GM12878 (cell line): Measurements from ENCODE around the gene BCS1L. TPM values are rescaled to one million over a fixed set of nuclear protein-coding genes. Genes with fewer than 3 reads are reported as not detected.

Experiments used
- ATAC-seq: fragments of 200-7000 bp; cut with Tn5 transposase; 3 replicates; pipeline ENCODE4 v1.9.1; 2020; ENCODE audit warnings: mild to moderate bottlenecking, moderate library complexity
- BruUV-seq: library from RNA; stranded (reverse); fragments of 400-500 nt; replicated peaks from 2 replicates; lab custom pipeline; 2021; lab: Mats Ljungman, UMichigan
- CTCF ChIA-PET: fragments of 300-600 bp; sonication (Branson Sonifier 250); formaldehyde crosslinking; extraction: SDS; loops from one replicate; lab custom pipeline; 2021; ENCODE audit warnings: inconsistent platforms; lab: Yijun Ruan, JAX
- POLR2A ChIA-PET: fragments of 350-600 bp; formaldehyde crosslinking; extraction: SDS; loops from one replicate; lab custom pipeline; 2021; ENCODE audit warnings: inconsistent platforms; lab: Charles Lee
- RAD21 ChIA-PET: fragments of 300-600 bp; sonication (Branson Sonifier 250); formaldehyde crosslinking; loops from one replicate; lab custom pipeline; 2023; ENCODE audit warnings: antibody characterized with exemption; ENCODE audit not compliant: unreplicated experiment; lab: Charles Lee
- SMC1A ChIA-PET: fragments of 300-600 bp; sonication (Branson Sonifier 250); formaldehyde crosslinking; loops from one replicate; lab custom pipeline; 2023; ENCODE audit not compliant: unreplicated experiment, uncharacterized antibody; lab: Charles Lee
- DNase-seq: peaks from one replicate; pipeline ENCODE4 v3.0.0-alpha.2; 2011; ENCODE audit warnings: low read depth, low spot score
- FAIRE-seq: peaks from 3 replicates; lab custom pipeline; 2011; peaks lifted over from hg19 to GRCh38; lab: Jason Lieb, UNC
- H2AFZ ChIP-seq: 2 replicates; pipeline ENCODE4 v1.6.0; 2011; ENCODE audit warnings: low read depth, low read length, control low read depth; ENCODE audit not compliant: control insufficient read depth
- H3K27ac ChIP-seq: 2 replicates; pipeline ENCODE4 v1.5.1; 2011; ENCODE audit warnings: control low read depth; ENCODE audit not compliant: control insufficient read depth, insufficient read depth
- H3K27me3 ChIP-seq, 2 experiments: replicated peaks in 1 of 2; 2 replicates each; pipeline versions ENCODE4 v1.6.0 to v1.6.1; 2011; ENCODE audit warnings: low read length in 1 of 2; ENCODE audit not compliant: control insufficient read depth in 2 of 2, insufficient read depth in 2 of 2
- H3K36me3 ChIP-seq, 2 experiments: 2 replicates each; pipeline ENCODE4 v1.5.1; 2011; ENCODE audit warnings: low read length in 1 of 2; ENCODE audit not compliant: control insufficient read depth in 2 of 2, insufficient read depth in 2 of 2
- H3K4me1 ChIP-seq: 2 replicates; pipeline ENCODE4 v1.6.1; 2011; ENCODE audit warnings: mild to moderate bottlenecking, low read length, moderate library complexity, mixed read lengths; ENCODE audit not compliant: control insufficient read depth, insufficient read depth
- H3K4me2 ChIP-seq: 2 replicates; pipeline ENCODE4 v1.6.0; 2011; ENCODE audit warnings: control low read depth; ENCODE audit not compliant: control insufficient read depth, insufficient read depth
- H3K4me3 ChIP-seq: fragments of 200-600 bp; sonication (generic); 2 replicates; pipeline ENCODE4 v1.5.1; 2016
- H3K79me2 ChIP-seq: 2 replicates; pipeline ENCODE4 v1.6.0; 2011; ENCODE audit warnings: low read length; ENCODE audit not compliant: control insufficient read depth, insufficient read depth
- H3K9ac ChIP-seq: 2 replicates; pipeline ENCODE4 v1.8.0; 2011; ENCODE audit warnings: low read length, control low read depth, mixed read lengths; ENCODE audit not compliant: control insufficient read depth, insufficient read depth
- H3K9me3 ChIP-seq: replicated peaks from 3 replicates; pipeline ENCODE4 v1.5.1; 2011; ENCODE audit warnings: mild to moderate bottlenecking, low read length; ENCODE audit not compliant: control insufficient read depth, insufficient read depth
- H4K20me1 ChIP-seq: 2 replicates; pipeline ENCODE4 v1.6.0; 2011; ENCODE audit not compliant: control insufficient read depth, insufficient read depth
- CBX3 ChIP-seq: fragments of 200-600 bp; sonication (generic); IDR thresholded peaks from 2 replicates; pipeline ENCODE4 v1.6.1; 2016; ENCODE audit warnings: low read depth, borderline replicate concordance
- CHD1 ChIP-seq: IDR thresholded peaks from 2 replicates; pipeline ENCODE4 v1.6.1; 2012; ENCODE audit warnings: low read depth, low read length, improper control_type of control experiment
- CREB1 ChIP-seq: IDR thresholded peaks from 2 replicates; pipeline ENCODE4 v1.6.1; 2012; ENCODE audit warnings: low read depth, mild to moderate bottlenecking, inconsistent platforms
- E2F4 ChIP-seq: IDR thresholded peaks from 2 replicates; pipeline ENCODE4 v1.6.1; 2012; ENCODE audit warnings: low read depth, low read length, improper control_type of control experiment
- FOXM1 ChIP-seq: IDR thresholded peaks from 2 replicates; pipeline ENCODE4 v1.6.1; 2012; ENCODE audit warnings: low read depth, mild to moderate bottlenecking, inconsistent platforms, low read length, moderate library complexity
- IKZF2 ChIP-seq, 2 experiments: fragments of 450-650 bp; IDR thresholded peaks; 2 replicates each; pipeline ENCODE4 v1.6.1; 2017; ENCODE audit warnings: mild to moderate bottlenecking in 2 of 2, moderate library complexity in 2 of 2
- KAT2A ChIP-seq: conservative IDR thresholded peaks from 2 replicates; pipeline ENCODE4 v1.6.1; 2011; ENCODE audit warnings: low read depth, low read length; ENCODE audit not compliant: control insufficient read depth
- MAX ChIP-seq: IDR thresholded peaks from 2 replicates; pipeline ENCODE4 v1.6.1; 2012; ENCODE audit warnings: low read depth, low read length, improper control_type of control experiment
- NR2C2 ChIP-seq: IDR thresholded peaks from 2 replicates; pipeline ENCODE4 v1.6.1; 2011; ENCODE audit warnings: borderline replicate concordance, low read depth; ENCODE audit not compliant: control insufficient read depth, insufficient read length
- PBX3 ChIP-seq: IDR thresholded peaks from 2 replicates; pipeline ENCODE4 v1.6.1; 2011; ENCODE audit warnings: mild to moderate bottlenecking, low read depth, low read length, moderate library complexity; ENCODE audit not compliant: insufficient replicate concordance
- POLR2A ChIP-seq: IDR thresholded peaks from 2 replicates; pipeline ENCODE4 v1.6.1; 2011; ENCODE audit warnings: low read depth, mild to moderate bottlenecking, low read length
- RFX5 ChIP-seq: IDR thresholded peaks from 2 replicates; pipeline ENCODE4 v1.6.1; 2011; ENCODE audit warnings: low read depth, low read length, improper control_type of control experiment
- SPI1 ChIP-seq: IDR thresholded peaks from 2 replicates; pipeline ENCODE4 v1.6.1; 2011; ENCODE audit warnings: low read depth, mild to moderate bottlenecking, low read length, moderate library complexity, borderline replicate concordance; ENCODE audit not compliant: insufficient read depth
- SREBF1 ChIP-seq: IDR thresholded peaks from 2 replicates; pipeline ENCODE4 v1.6.1; 2012; ENCODE audit warnings: mild to moderate bottlenecking, low read length
- STAT1 ChIP-seq: fragments of 450-650 bp; conservative IDR thresholded peaks from 2 replicates; pipeline ENCODE4 v1.6.1; 2014; ENCODE audit warnings: antibody characterized with exemption, mild to moderate bottlenecking
- TCF12 ChIP-seq: IDR thresholded peaks from 2 replicates; pipeline ENCODE4 v1.6.1; 2011; ENCODE audit warnings: low read depth, mild to moderate bottlenecking, low read length
- ZNF592 ChIP-seq: fragments of 450-650 bp; IDR thresholded peaks from 2 replicates; pipeline ENCODE4 v1.6.1; 2017; ENCODE audit warnings: mild to moderate bottlenecking, moderate library complexity
- ZNF622 ChIP-seq: fragments of 450-650 bp; IDR thresholded peaks from 2 replicates; pipeline ENCODE4 v1.6.1; 2017; ENCODE audit warnings: mild to moderate bottlenecking, inconsistent platforms
- WGBS: methylation state at CpG from one replicate; pipeline ENCODE4 v1.1.6; 2016; ENCODE audit warnings: low lambda C conversion rate; ENCODE audit not compliant: insufficient replicate concordance, insufficient coverage; ENCODE audit errors: missing lambda C conversion rate; 5-methylcytosine and 5-hydroxymethylcytosine counted together
- in situ Hi-C: fragments of 300-500 bp; cut with MboI; formaldehyde crosslinking; loops from 9 replicates; pipeline ENCODE4 v1.14.3; 2018; ENCODE audit warnings: mixed read lengths
- intact Hi-C: fragments of 100-400 bp; cut with micrococcal nuclease; formaldehyde crosslinking; loops from one replicate; pipeline ENCODE4 v1.14.2; 2022; ENCODE audit not compliant: unreplicated experiment
- polyA plus RNA-seq, 11 experiments: library from polyadenylated mRNA; depleted of rRNA in 4 of 11; unstranded in 6 of 11; stranded (reverse) in 5 of 11; fragments of >200 nt; fragmentation: Nextera tagmentation in 4 of 11; fragmentation: Illumina TruSeq in 1 of 11; extraction: Ambion mirVana in 4 of 11; extraction: Trizol in 1 of 11; gene quantifications; 1 replicate in 1 of 11; 2 replicates in 10 of 11; pipeline versions ENCODE4 v1.2.1 to v1.2.3, GENCODE V29; 2011 to 2016; ENCODE audit warnings: inconsistent platforms in 2 of 11, missing spikeins in 2 of 11, low read depth in 1 of 11
- total RNA-seq, 4 experiments: library from RNA; depleted of rRNA in 3 of 4; stranded (reverse); fragments of >200 nt in 3 of 4; fragmentation: Illumina TruSeq in 1 of 4; extraction: Trizol in 1 of 4; gene quantifications; 2 replicates each; pipeline versions ENCODE4 v1.2.1 to v1.2.3, GENCODE V29; 2013 to 2021

The BCS1L gene
- total and polyA plus RNA-seq, 10 of the 15 experiments (the other 5 are each of a cell fraction or from before 2014, with no cell fraction given), result 40.4 to 114 (median 65.2) TPM

GRCh38 chr2:218679119-218679518 lies 19.6 kb downstream of the BCS1L start:
- no peak overlapping the region for H3K4me2 ChIP-seq

More at GRCh38 chr2:218679119-218679518, 19.6 kb downstream of the BCS1L start:
- POLR2A ChIA-PET, result no interaction called here
- in situ Hi-C loops (no loop called here), intact Hi-C loops (no loop called here)
- no peak overlapping the region for H3K9ac ChIP-seq
- no peaks in the 10 kb centered on the region for H3K4me1 ChIP-seq
- no peaks in the 10 kb centered on the region for H3K27me3 ChIP-seq
- TF ChIP-seq ZNF592 (no peak), POLR2A (no peak), STAT1 (no peak), IKZF2 (IDR thresholded peaks at IDR 0.05) (no peak), TCF12 (no peak), NR2C2 (no peak), E2F4 (no peak), MAX (no peak), SREBF1 (no peak), CBX3 (no peak), FOXM1 (no peak), CHD1 (no peak), ZNF622 (no peak), SPI1 (no peak), KAT2A (no peak), PBX3 (no peak), CREB1 (no peak), RFX5 (no peak)
- no peak for ATAC-seq
- H3K9me3 ChIP-seq, result no peaks in the 10 kb centered on the region
- RAD21 ChIA-PET, result no interaction called here
- no peak overlapping the region for H3K27ac ChIP-seq
- no peak for FAIRE-seq
- CTCF ChIA-PET, result no interaction called here
- no peak overlapping the region for H2AFZ ChIP-seq
- no peak overlapping the region for H3K4me3 ChIP-seq
- 47% methylated on average over 4 of the region's 4 CpGs for WGBS
- SMC1A ChIA-PET, result interaction anchor here (1.5 kb wide), 1 partner anchor 8 kb away, joined by 3 read pairs; no protein-coding TSS in a partner anchor
- DNase-seq, result no peak
- no peaks in the 10 kb centered on the region for H4K20me1 ChIP-seq
- H3K36me3 ChIP-seq, result no peaks in the 10 kb centered on the region
- no TSS peak for BruUV-seq
- H3K79me2 ChIP-seq, result no peaks in the 10 kb centered on the region
